NB4 (cell line): ENCODE data around the gene KIR3DL2.
A peak's percentile ranks its signal among the peaks of the same experiment; 100 is the strongest.
"Not testable (repeated sequence)": the region's sequence is repeated elsewhere in the genome, so short reads cannot be mapped to it uniquely, and the experiment has no call there.

Experiments used
- DNase-seq: peaks from one replicate; pipeline ENCODE4 v3.0.0; 2010; ENCODE audit warnings: low read depth
- H3K4me3 ChIP-seq: one replicate; pipeline ENCODE4 v1.5.1; 2011; ENCODE audit warnings: mild to moderate bottlenecking, low read depth, low read length, moderate library complexity
- MYC ChIP-seq: IDR thresholded peaks from 2 replicates; pipeline ENCODE4 v1.6.1; 2011; ENCODE audit warnings: low read depth, low read length
- POLR2A ChIP-seq: IDR thresholded peaks from 2 replicates; pipeline ENCODE4 v1.6.1; 2011; ENCODE audit warnings: mild to moderate bottlenecking; ENCODE audit not compliant: insufficient read length; ENCODE audit errors: extremely low read depth
- TF ChIP-seq, protein P1 (sequence below): IDR thresholded peaks from 2 replicates; pipeline ENCODE4 v1.6.1; 2011; ENCODE audit warnings: low read depth, low read length
- TF ChIP-seq, protein P2 (sequence below): IDR thresholded peaks from one replicate; pipeline ENCODE4 v1.5.1; 2012; ENCODE audit warnings: low read depth, low read length

Gene KIR3DL2

DNA sequence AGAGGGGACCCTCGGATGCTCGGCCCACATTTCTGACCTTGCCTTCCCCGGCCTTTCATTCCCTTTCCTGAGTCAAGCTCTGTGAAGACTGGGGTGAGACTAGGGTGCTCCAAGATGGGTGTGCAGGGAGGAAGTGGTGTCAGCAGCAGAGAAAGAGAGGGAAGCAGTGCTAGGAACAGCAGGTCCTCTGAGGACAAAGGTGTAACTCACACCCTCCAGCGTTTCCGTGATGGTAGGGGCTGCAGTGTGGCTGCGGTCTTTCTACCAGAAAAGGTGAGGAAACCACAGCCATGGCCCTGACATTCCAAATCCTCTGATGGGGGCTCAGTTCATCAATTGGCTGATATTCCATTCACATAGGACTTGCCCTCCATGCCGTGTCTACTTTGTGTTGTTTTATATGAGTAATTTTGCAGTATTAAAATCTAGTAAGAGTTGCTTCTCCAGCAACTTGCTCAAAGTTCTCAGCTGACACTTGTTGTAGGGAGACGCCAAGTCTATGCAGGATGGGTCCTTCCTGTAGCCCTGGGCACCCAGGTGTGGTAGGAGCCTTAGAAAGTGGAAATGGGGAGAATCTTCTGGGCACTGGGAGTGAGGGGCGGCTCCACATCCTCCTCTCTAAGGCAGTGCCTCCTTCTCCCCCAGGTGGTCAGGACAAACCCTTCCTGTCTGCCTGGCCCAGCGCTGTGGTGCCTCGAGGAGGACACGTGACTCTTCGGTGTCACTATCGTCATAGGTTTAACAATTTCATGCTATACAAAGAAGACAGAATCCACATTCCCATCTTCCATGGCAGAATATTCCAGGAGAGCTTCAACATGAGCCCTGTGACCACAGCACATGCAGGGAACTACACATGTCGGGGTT lies 32.3 kb upstream of the KIR3DL2 start:
- TF ChIP-seq, protein P1, sequence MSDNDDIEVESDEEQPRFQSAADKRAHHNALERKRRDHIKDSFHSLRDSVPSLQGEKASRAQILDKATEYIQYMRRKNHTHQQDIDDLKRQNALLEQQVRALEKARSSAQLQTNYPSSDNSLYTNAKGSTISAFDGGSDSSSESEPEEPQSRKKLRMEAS, result no peak
- no peak for TF ChIP-seq POLR2A
- no peak for TF ChIP-seq MYC
- TF ChIP-seq, protein P2, sequence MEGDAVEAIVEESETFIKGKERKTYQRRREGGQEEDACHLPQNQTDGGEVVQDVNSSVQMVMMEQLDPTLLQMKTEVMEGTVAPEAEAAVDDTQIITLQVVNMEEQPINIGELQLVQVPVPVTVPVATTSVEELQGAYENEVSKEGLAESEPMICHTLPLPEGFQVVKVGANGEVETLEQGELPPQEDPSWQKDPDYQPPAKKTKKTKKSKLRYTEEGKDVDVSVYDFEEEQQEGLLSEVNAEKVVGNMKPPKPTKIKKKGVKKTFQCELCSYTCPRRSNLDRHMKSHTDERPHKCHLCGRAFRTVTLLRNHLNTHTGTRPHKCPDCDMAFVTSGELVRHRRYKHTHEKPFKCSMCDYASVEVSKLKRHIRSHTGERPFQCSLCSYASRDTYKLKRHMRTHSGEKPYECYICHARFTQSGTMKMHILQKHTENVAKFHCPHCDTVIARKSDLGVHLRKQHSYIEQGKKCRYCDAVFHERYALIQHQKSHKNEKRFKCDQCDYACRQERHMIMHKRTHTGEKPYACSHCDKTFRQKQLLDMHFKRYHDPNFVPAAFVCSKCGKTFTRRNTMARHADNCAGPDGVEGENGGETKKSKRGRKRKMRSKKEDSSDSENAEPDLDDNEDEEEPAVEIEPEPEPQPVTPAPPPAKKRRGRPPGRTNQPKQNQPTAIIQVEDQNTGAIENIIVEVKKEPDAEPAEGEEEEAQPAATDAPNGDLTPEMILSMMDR, result no peak
- H3K4me3 ChIP-seq, result no peak overlapping the region
- no peak for DNase-seq

DNA sequence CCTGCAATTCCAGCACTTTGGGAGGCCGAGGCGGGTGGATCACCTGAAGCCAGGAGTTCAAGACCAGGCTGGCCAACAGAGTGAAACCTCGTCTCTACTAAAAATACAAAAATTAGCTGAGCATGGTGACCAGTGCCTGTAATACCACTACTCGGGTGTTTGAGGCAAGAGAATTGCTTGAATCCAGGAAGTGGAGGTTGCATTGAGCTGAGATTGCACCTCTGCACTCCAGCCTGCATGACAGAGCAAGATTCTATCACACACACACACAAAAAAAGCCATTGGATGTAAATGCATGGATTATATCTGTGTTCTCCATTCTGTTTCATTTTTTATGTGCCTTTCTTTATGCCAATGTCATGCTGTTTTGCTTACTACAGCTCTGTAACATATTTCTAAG lies 25.8 kb upstream of the KIR3DL2 start:
- not testable (repeated sequence) for H3K4me3 ChIP-seq
- DNase-seq, result peak; percentile 22

DNA sequence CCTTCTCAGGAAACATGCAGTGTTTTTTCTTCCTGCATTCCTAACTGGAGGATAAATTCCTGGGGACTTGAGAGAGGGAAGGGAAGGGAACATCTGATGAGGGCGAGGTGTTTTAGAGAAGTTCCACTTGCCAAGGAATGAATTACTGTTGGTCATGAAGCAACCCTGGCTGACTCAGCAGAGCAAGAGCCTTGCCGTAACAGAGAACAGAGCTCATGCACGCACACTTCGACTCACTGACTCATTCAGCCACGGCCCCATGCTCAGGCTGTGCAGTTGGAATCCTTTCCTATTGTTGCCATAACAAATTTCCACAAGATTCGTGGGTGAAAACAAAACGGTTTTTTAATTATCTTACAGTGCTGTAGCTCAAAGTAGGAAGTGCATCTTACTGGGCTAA lies 24.9 kb upstream of the KIR3DL2 start:
- DNase-seq, result peak; percentile 23
- H3K4me3 ChIP-seq, result not testable (repeated sequence)

DNA sequence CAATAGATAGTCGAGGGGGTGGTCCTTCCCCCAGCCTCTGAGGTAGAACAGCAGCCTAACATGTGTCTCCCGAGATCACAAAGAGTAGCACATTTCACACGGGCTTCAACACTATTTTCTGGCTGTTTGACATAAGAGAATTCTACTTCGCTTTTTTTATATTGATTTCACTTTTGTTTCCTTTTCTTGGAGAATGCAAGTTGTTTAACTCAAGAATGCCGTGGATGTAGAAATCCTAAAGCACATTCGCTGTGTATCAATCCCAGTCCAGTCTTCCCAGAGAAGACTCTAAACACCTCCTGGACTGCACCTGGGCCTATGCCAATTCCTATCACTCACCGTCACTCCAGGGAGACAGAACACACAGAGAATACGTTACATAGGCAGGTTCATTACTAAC lies 22.2 kb upstream of the KIR3DL2 start:
- not testable (repeated sequence) for DNase-seq, H3K4me3 ChIP-seq

DNA sequence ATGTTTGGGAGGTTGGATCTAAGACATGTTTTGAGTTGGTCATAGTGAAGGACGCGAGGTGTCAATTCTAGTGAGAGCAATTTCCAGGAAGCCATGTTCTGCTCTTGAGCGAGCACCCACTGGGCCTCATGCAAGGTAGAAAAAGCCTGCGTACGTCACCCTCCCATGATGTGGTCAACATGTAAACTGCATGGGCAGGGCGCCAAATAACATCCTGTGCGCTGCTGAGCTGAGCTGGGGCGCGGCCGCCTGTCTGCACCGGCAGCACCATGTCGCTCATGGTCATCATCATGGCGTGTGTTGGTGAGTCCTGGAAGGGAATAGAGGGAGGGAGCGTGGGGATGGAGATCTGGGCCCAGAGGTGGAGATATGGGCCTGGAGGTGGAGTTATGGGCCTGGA lies 17.7 kb upstream of the KIR3DL2 start, which contains the start of gene KIR2DS4:
TSS of gene KIR2DS4 (plus strand) at position 181 of the 400 bp plus-strand sequence.
- H3K4me3 ChIP-seq, DNase-seq: not testable (repeated sequence)

DNA sequence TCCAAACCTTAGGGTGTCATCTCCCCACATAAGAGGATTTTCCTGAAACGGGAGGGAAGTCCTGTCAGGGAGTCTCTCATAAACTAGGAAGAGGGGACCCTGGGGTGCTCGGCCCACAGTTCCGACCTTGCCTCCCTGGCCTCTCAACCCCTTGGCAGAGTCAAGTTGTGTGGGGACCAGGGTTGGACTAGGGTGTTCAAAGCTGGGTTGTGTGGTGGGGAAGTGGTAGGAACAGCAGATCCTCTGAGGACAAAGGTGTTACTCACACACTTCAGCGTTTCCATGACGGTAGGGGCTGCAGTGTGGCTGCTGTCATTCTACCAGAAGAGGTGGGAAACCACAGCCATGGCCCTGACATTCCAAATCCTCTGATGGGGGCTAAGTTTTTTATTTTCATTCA lies 15.1 kb upstream of the KIR3DL2 start:
- H3K4me3 ChIP-seq, DNase-seq: not testable (repeated sequence)

DNA sequence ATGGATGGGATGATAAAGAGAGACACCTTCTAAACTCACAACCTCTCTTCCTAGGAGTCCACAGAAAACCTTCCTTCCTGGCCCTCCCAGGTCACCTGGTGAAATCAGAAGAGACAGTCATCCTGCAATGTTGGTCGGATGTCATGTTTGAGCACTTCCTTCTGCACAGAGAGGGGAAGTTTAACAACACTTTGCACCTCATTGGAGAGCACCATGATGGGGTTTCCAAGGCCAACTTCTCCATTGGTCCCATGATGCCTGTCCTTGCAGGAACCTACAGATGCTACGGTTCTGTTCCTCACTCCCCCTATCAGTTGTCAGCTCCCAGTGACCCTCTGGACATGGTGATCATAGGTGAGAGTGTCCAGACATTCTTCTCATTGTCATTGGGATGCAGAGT lies 12.7 kb upstream of the KIR3DL2 start:
- H3K4me3 ChIP-seq, DNase-seq: not testable (repeated sequence)

DNA sequence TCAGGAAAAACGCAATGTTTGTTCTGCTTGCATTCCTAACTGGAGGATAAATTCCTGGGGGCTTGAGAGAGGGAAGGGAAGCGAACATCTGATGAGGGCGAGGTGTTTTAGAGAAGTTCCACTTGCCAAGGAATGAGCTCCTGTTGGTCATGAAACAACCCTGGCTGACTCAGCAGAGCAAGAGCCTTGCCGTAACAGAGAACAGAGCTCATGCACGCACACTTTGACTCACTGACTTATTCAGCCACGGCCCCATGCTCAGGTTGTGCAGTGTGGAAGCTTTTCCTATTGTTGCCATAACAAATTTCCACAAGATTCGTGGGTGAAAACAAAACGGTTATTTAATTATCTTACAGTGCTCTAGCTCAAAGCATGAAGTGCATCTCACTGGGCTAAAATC lies 7.1 kb upstream of the KIR3DL2 start:
- DNase-seq, H3K4me3 ChIP-seq: not testable (repeated sequence)

DNA sequence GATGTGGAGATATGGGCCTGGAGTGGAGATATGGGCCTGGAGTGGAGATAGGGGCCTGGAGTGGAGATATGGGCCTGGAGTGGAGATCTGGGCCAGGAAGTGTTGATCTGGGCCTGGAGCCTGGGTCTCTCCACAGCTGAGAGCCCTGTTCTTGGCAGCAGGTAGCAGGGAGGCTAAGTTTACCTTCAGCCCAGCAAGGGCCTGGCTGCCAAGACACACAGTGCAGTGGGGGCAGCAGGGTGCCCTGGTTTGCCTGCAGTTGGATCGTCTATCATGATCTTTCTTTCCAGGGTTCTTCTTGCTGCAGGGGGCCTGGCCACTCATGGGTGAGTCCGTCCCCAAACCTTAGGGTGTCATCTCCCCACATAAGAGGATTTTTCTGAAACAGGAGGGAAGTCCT lies 687 bp downstream of the KIR3DL2 start:
- TF ChIP-seq POLR2A, result no peak
- no peak for TF ChIP-seq MYC
- TF ChIP-seq, protein P2, result no peak
- TF ChIP-seq, protein P1, result no peak
- H3K4me3 ChIP-seq, result no peak overlapping the region
- DNase-seq, result no peak

DNA sequence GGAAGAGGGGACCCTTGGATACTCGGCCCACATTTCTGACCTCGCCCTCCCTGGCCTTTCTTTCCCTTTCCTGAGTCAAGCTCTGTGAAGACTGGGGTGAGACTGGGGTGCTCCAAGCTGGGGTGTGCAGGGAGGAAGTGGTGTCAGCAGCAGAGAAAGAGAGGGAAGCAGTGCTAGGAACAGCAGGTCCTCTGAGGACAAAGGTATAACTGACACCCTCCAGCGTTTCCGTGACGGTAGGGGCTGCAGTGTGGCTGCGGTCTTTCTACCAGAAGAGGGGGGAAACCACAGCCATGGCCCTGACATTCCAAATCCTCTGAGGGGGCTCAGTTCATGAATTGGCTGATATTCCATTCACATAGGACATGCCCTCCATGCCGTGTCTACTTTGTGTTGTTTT lies 1.1 kb downstream of the KIR3DL2 start:
- TF ChIP-seq, protein P1, result no peak
- TF ChIP-seq MYC (no peak), POLR2A (no peak)
- TF ChIP-seq, protein P2, result no peak
- no peak overlapping the region for H3K4me3 ChIP-seq
- DNase-seq, result peak; percentile 18

DNA sequence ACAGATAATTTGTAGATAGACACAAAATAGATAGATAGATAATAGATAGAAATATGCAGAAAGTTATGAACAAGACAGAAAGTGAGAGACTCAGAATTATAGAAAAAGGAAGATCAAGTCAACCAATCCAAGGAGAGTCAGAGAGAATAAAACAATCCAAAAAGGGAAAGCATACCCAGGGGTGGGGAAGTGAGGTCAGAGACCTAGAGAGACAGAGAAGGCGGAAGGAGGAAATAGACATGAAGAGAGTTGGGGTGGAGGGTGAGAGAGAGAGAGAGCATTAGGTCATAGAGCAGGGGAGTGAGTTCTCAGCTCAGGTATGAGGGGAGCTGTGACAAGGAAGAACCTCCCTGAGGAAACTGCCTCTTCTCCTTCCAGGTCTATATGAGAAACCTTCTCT lies 5.0 kb downstream of the KIR3DL2 start:
- not testable (repeated sequence) for DNase-seq

DNA sequence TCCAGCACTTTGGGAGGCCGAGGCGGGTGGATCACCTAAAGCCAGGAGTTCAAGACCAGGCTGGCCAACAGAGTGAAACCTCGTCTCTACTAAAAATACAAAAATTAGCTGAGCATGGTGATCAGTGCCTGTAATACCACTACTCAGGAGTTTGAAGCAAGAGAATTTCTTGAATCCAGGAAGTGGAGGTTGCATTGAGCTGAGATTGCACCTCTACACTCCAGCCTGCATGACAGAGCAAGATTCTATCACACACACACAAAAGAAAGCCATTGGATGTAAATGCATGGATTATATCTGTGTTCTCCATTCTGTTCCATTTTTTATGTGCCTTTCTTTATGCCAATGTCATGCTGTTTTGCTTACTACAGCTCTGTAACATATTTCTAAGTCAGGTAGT lies 8.2 kb downstream of the KIR3DL2 start:
- not testable (repeated sequence) for DNase-seq, H3K4me3 ChIP-seq

More for the DNA sequence above, 5.0 kb downstream of the KIR3DL2 start:
- H3K4me3 ChIP-seq, result not testable (repeated sequence)

DNA sequence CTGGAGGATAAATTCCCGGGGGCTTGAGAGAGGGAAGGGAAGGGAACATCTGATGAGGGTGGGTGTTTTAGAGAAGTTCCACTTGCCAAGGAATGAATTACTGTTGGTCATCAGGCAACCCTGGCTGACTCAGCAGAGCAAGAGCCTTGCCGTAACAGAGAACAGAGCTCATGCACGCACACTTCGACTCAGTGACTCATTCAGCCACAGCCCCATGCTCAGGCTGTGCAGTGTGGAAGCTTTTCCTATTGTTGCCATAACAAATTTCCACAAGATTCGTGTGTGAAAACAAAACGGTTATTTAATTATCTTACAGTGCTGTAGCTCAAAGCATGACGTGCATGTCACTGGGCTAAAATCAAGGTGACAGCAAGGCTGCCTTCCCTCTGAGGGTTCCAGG lies 9.2 kb downstream of the KIR3DL2 start:
- not testable (repeated sequence) for H3K4me3 ChIP-seq
- DNase-seq, result peak; percentile 50

DNA sequence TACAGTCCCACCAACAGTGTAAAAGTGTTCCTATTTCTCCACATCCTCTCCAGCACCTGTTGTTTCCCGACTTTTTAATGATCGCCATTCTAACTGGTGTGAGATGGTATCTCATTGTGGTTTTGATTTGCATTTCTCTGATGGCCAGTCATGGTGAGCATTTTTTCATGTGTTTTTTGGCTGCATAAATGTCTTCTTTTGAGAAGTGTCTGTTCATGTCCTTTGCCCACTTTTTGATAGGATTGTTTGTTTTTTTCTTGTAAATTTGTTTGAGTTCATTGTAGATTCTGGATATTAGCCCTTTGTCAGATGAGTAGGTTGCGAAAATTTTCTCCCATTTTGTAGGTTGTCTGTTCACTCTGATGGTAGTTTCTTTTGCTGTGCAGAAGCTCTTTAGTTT lies 13.2 kb downstream of the KIR3DL2 start:
- not testable (repeated sequence) for H3K4me3 ChIP-seq, DNase-seq
